ENCODE data around the gene ACKR1.

ACKR1 gene

GRCh38 chr1:159204161-159205141 lies at the start of gene ACKR1:
TSS of gene ACKR1 (plus strand) at chr1:159204875. CDS start at chr1:159204960, 85 bp downstream.
- no peak for DNase-seq (ENCODE audit: low read depth)

GRCh38 chr1:159161001-159161718 lies 43.5 kb upstream of the ACKR1 start:
- peak; percentile 53 for DNase-seq (ENCODE audit: low read depth)

- no peak for DNase-seq (ENCODE audit: low read depth)
These were observed 43.0 kb upstream of the ACKR1 start for GRCh38 chr1:159161719-159162026.

GRCh38 chr1:159162516-159163265 lies 42.0 kb upstream of the ACKR1 start:
- no peak for DNase-seq (ENCODE audit: low read depth)

GRCh38 chr1:159163614-159164228 lies 41.0 kb upstream of the ACKR1 start:
- DNase-seq (ENCODE audit: low read depth), result no peak

- DNase-seq (ENCODE audit: low read depth), result no peak
These were observed 36.6 kb upstream of the ACKR1 start for GRCh38 chr1:159168043-159168442.

GRCh38 chr1:159170639-159171038 lies 34.0 kb upstream of the ACKR1 start:
- DNase-seq (ENCODE audit: low read depth), result no peak

GRCh38 chr1:159171254-159171687 lies 33.4 kb upstream of the ACKR1 start, which contains the start of gene CADM3:
TSS of gene CADM3 (plus strand) at chr1:159171615. CDS start at chr1:159171766, 151 bp downstream.
- no peak for DNase-seq (ENCODE audit: low read depth)

GRCh38 chr1:159171688-159172501 lies 32.8 kb upstream of the ACKR1 start:
- no peak for DNase-seq (ENCODE audit: low read depth)

GRCh38 chr1:159172614-159173291 lies 31.9 kb upstream of the ACKR1 start:
- no peak for DNase-seq (ENCODE audit: low read depth)

GRCh38 chr1:159173320-159173719 lies 31.4 kb upstream of the ACKR1 start:
- no peak for DNase-seq (ENCODE audit: low read depth)

- DNase-seq (ENCODE audit: low read depth), result no peak
These were observed 29.1 kb upstream of the ACKR1 start for GRCh38 chr1:159175571-159175970.

GRCh38 chr1:159177272-159177907 lies 27.3 kb upstream of the ACKR1 start:
- DNase-seq (ENCODE audit: low read depth), result no peak

GRCh38 chr1:159179906-159180305 lies 24.8 kb upstream of the ACKR1 start:
- no peak for DNase-seq (ENCODE audit: low read depth)

GRCh38 chr1:159180516-159180915 lies 24.2 kb upstream of the ACKR1 start:
- DNase-seq (ENCODE audit: low read depth), result no peak

- DNase-seq (ENCODE audit: low read depth), result no peak
These were observed 23.2 kb upstream of the ACKR1 start for GRCh38 chr1:159181328-159182024.

- DNase-seq (ENCODE audit: low read depth), result no peak
These were observed 20.5 kb upstream of the ACKR1 start for GRCh38 chr1:159184201-159184600.

- no peak for DNase-seq (ENCODE audit: low read depth)
These were observed 19.6 kb upstream of the ACKR1 start for GRCh38 chr1:159185121-159185520.

GRCh38 chr1:159187033-159187432 lies 17.6 kb upstream of the ACKR1 start:
- DNase-seq (ENCODE audit: low read depth), result no peak
